HG02852 (cell line): ENCODE data around the gene YWHAG.
"Not testable (repeated sequence)": the region's sequence is repeated elsewhere in the genome, so short reads cannot be mapped to it uniquely, and the experiment has no call there.

ENCODE experiments used
- ATAC-seq: cut with Tn5 transposase; IDR thresholded peaks from one replicate; pipeline ENCODE4 v1.9.1; 2021; ENCODE audit warnings: mild to moderate bottlenecking, moderate library complexity; ENCODE audit not compliant: unreplicated experiment

YWHAG gene

GRCh38 chr7:76358481-76359110, at the start of gene YWHAG:
YWHAG (minus strand) TSS chr7:76358991; CDS start chr7:76358808, 183 bp downstream.
- peak; percentile 59 for ATAC-seq

- ATAC-seq: no peak
Observed at GRCh38 chr7:76408121-76408560, 49.4 kb upstream of the YWHAG start.

GRCh38 chr7:76407718-76408117, 48.9 kb upstream of the YWHAG start:
- no peak for ATAC-seq

GRCh38 chr7:76405738-76406137, 46.9 kb upstream of the YWHAG start:
- ATAC-seq: no peak

GRCh38 chr7:76403780-76404494, 45.1 kb upstream of the YWHAG start:
- no peak for ATAC-seq

GRCh38 chr7:76403097-76403496, 44.3 kb upstream of the YWHAG start:
- not testable (repeated sequence) for ATAC-seq

GRCh38 chr7:76400248-76400647, 41.5 kb upstream of the YWHAG start:
- no peak for ATAC-seq

- ATAC-seq: no peak
Observed at GRCh38 chr7:76397409-76398183, 38.8 kb upstream of the YWHAG start.

GRCh38 chr7:76396864-76397263, 38.1 kb upstream of the YWHAG start:
- no peak for ATAC-seq

- ATAC-seq: no peak
Observed at GRCh38 chr7:76395965-76396726, 37.4 kb upstream of the YWHAG start.

GRCh38 chr7:76395605-76395964, 36.8 kb upstream of the YWHAG start:
- ATAC-seq: not testable (repeated sequence)

GRCh38 chr7:76394957-76395356, 36.2 kb upstream of the YWHAG start:
- no peak for ATAC-seq

- ATAC-seq: peak; percentile 83
Observed at GRCh38 chr7:76393116-76394031, 34.6 kb upstream of the YWHAG start.

GRCh38 chr7:76392531-76393115, 33.8 kb upstream of the YWHAG start:
- ATAC-seq: no peak

- ATAC-seq: no peak
Observed at GRCh38 chr7:76390092-76390491, 31.3 kb upstream of the YWHAG start.

GRCh38 chr7:76387789-76388188, 29.0 kb upstream of the YWHAG start:
- not testable (repeated sequence) for ATAC-seq

- ATAC-seq: no peak
Observed at GRCh38 chr7:76386691-76387260, 28.0 kb upstream of the YWHAG start.

- ATAC-seq: no peak
Observed at GRCh38 chr7:76383089-76383944, 24.5 kb upstream of the YWHAG start.
